Activated T-helper 1 cell treated with anti-CD3 and anti-CD28 coated beads, Interleukin-2, amount 50 U/mL, for 16 hours (primary cell): ENCODE data around the gene EIF3L.

Experiments
- DNase-seq, 2 donors: peaks; one replicate each; pipeline ENCODE4 v3.0.0-alpha.2; 2020; ENCODE audit warnings: low read depth in 1 of 2, low spot score in 1 of 2

Gene EIF3L

GRCh38 chr22:37850801-37851200, 1.6 kb downstream of the EIF3L start:
- DNase-seq: no peak

- no peak for DNase-seq
Observed at GRCh38 chr22:37852418-37852817, 3.2 kb downstream of the EIF3L start.

GRCh38 chr22:37854946-37855345, 5.7 kb downstream of the EIF3L start:
- DNase-seq: no peak

- no peak for DNase-seq
Observed at GRCh38 chr22:37855462-37855861, 6.2 kb downstream of the EIF3L start.

GRCh38 chr22:37860796-37861421, 11.7 kb downstream of the EIF3L start:
- DNase-seq: no peak

GRCh38 chr22:37862570-37863325, 13.5 kb downstream of the EIF3L start:
- no peak for DNase-seq

- no peak for DNase-seq
Observed at GRCh38 chr22:37865510-37865909, 16.3 kb downstream of the EIF3L start.

GRCh38 chr22:37870273-37870672, 21.1 kb downstream of the EIF3L start:
- DNase-seq: no peak

GRCh38 chr22:37880668-37881440, 31.6 kb downstream of the EIF3L start:
- no peak for DNase-seq

- DNase-seq: no peak
Observed at GRCh38 chr22:37884420-37884819, 35.2 kb downstream of the EIF3L start.

- DNase-seq: no peak
Observed at GRCh38 chr22:37887584-37888378, 38.6 kb downstream of the EIF3L start.

GRCh38 chr22:37891926-37892325, 42.7 kb downstream of the EIF3L start:
- DNase-seq: no peak

- DNase-seq: no peak
Observed at GRCh38 chr22:37892566-37893335, 43.5 kb downstream of the EIF3L start.

GRCh38 chr22:37893583-37893983, 44.4 kb downstream of the EIF3L start:
- no peak for DNase-seq

GRCh38 chr22:37894939-37895670, 45.9 kb downstream of the EIF3L start:
- no peak for DNase-seq

- no peak for DNase-seq
Observed at GRCh38 chr22:37896181-37896592, 47.0 kb downstream of the EIF3L start.

- no peak for DNase-seq
Observed at GRCh38 chr22:37896939-37897338, 47.7 kb downstream of the EIF3L start.

GRCh38 chr22:37897807-37898206, 48.6 kb downstream of the EIF3L start:
- DNase-seq: no peak

GRCh38 chr22:37898441-37899181, 49.4 kb downstream of the EIF3L start:
- no peak for DNase-seq
